Measurements from ENCODE around the gene UGT8.
A peak's percentile ranks its signal among the peaks of the same experiment; 100 is the strongest.
"Not testable (repeated sequence)": the region's sequence is repeated elsewhere in the genome, so short reads cannot be mapped to it uniquely, and the experiment has no call there.

The UGT8 gene

DNA sequence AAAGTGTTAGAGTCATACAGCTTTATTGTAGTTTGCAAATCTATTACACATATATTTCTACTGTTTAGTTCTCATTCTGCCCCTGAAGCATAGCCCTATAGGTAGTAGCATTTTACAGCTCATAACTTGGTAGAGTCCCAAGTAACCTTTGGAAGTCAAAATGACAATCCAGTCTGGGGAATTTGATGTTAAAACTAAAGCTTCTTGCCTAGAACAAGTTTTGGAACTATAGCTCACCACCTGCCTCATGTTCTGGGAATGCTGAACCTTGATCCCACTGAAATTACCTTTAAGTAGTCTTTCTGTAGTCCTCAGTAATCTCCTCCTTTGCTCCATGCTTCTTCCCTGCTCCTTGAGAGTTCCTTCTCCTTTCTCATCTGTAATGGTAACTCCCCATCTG lies 8.4 kb downstream of the UGT8 start:
- DNase-seq: no peak

DNA sequence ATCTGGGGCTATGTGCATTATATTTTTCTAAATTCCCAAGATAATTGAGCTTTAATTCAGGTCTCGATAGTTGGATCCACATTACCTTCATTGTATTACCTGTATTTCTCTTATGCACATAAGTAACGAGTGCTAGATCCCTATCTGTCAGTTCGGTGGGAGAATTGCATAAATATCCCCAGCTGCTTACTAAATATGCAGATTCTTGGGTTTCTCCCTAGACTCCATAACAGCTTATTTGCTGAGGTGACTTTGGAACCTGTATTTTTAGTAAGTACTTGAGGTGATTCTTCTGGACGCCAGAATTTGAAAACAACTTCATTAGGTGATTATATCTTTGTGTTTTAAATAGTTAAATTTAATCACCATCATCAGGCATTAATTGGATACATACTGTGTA lies 15.0 kb downstream of the UGT8 start:
- DNase-seq: no peak

DNA sequence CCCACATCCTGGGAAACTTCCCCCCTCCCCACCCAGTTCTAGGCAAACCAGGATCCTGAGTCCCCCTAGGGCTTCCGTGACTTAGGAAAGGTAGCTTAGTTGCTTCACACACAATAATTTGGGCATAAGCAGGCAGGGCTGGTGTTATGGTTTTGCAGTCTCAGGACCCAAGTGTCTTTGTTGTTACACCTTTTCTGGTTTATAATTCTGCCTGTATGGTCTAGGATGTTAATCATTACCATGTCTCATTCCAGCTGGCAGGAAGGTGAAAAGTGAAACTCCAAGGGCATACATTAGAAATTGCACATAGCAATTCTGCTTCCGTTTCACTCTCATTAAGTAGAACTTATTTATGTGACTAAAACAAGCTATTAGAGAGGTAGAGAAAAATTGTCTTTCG lies 16.8 kb downstream of the UGT8 start:
- no peak for DNase-seq

DNA sequence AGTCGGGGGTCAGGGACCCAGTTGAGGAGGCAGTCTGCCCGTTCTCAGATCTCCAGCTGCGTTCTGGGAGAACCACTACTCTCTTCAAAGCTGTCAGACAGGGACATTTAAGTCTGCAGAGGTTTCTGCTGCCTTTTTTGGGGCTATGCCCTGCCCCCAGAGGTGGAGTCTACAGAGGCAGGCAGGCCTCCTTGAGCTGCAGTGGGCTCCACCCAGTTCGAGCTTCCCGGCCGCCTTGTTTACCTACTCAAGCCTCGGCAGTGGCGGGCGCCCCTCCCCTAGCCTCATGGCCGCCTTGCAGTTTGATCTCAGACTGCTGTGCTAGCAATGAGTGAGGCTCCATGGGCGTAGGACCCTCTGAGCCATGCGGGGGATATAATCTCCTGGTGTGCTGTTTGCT lies 17.4 kb downstream of the UGT8 start:
- DNase-seq: not testable (repeated sequence)

DNA sequence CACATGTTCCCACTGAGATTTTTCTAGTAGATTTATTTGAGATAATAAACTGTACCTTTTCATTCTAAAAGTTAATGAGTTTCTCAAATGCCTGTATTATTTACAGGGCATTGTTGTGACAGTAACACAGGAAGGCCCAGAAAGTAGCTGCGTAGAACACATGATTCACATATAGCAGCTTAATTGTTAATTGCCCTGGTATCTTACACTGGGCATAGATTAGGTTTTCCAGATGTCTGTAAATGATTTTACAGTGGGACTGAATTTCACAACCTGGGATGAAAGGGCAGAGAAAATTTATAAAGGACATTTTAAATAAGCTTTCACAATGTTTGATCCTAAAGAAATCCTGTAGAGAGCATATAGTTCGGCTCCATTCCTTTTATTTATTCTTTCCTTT lies 27.6 kb downstream of the UGT8 start:
- DNase-seq: no peak

DNA sequence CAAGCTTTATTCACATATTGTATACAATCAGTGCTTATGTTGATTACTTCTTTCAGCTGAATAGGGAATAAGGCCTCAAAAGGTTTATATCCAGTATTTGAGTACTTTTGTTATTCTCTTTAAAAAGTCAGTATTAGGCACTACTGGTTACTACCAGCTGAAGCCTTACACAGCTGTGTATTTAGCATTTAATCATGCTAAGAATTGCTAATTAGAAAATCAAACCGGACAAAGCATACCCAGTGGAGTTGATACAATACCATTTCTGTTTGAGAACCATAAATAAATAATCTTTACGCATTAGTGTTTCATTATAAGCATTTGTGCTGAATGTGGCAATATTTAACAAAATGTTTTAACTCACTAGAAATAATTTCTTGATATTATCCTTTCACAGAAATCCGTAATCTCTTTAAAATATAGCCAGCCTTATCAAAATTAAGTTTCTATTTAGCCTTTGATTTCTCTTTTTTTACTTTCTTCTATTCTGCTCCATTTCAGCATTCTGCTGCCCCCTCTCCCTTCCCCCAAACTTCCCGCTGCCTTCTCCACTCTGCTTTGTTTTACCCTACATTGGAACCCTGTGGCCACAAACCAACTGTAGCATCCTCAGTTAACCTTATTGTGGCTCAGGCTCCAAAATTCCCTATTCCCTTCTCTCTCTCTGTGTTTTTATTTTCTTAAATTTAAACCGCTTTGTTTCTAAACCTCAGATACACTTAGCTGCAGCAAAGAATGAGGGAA lies 37.8 kb downstream of the UGT8 start:
- no peak for DNase-seq

DNA sequence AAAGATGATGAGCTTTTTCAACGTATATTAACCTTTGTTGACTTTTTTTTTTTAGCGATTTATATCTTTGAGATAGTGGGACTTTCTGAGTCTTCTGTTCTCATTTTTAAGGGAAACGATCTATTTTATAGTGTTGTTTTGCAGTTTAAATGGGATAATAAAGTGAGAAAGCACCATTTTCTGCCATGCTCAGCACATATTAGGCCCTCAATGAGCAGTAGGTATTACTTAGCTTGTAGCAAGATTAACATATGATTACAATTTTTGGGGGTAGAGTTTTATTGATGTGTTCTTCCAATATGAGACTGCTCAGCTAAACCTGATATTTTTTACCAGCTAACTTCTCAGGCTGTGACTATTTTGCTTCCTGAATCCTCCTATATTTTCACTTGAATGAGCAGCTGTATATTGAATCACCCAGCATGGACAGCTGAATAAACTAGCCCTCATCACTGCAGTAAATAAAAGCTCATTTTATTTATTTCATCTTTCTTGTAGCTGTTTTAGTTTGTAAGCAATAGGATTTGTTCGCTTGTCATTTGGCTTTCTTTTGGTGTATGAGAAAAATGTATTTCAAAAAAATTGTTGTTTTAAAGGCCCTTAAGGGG lies 43.7 kb downstream of the UGT8 start:
- no peak for DNase-seq

DNA sequence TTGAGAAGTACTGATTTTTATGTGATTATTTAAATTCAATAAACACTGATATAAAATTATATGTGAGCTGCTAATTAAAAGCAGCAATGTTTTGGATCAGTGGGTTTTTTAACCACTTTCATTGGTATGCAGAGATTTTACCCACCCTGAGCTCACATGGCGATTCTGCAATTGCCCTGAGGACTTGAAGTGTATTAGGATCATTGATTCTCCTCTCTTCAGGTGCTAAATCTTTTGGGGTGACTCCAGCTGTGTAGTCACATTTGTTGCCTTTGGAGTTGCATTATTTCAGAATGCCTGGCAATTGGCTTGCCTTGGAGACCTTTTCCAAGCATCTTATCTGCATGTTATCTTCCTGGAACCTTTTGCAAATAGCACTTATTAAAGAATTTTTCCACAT lies 51.3 kb downstream of the UGT8 start:
- DNase-seq: no peak

DNA sequence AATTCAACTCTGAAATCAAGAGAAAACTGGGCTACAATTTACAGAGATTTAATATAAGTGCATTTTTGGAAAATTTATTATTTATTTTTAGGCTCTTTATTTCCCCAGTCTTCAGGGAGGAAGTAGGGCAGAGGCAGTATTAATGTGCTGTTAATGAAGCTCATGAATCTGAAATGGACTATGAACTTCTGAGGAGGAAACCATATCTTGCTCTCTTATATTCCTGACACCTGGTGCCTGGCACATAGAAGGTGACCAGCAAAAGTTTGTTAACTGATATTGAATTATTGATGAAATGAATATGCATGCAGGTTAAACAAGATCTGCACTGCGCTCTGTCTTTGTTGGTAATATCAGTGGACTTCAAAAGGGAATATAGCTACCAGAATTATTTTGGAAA lies 55.1 kb downstream of the UGT8 start:
- DNase-seq: no peak

DNA sequence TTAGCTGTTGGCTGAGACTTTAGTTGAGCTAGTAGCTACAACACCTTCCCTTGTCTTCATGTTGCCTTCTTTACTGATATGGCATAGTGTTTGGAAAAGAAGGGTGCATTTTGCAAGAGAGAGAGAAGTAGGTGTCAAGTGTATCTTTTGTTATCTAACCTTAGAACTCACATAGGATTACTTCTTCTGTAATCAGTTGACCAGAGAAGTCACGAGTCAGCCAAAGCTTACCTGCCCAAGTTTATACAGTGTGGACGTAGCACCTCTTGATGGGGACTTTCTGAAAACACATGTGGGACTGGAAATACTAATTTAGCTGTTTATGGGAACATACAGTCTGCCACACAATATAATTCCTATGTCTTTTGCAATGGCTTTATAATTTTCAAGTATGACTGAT lies 56.0 kb downstream of the UGT8 start:
- no peak for DNase-seq

DNA sequence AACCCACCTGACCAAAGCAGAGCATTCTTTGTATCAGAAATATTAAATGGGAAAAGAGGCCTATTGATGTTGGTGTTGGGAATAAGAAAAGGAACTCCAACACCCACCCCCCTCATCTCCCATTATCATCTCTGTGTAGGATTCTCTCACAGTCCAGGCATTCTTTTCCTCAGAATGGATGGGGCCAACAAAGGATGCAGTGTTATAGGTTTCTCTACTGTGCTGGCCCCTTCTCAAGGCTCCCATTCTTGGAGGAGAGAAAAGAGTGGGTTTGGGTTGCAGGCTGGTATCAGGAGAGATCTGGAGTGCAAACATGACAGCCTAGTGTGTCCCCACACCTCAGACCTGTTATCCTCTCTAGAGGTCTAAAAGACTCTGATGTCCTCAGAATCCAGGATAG lies 59.6 kb downstream of the UGT8 start:
- no peak for DNase-seq

DNA sequence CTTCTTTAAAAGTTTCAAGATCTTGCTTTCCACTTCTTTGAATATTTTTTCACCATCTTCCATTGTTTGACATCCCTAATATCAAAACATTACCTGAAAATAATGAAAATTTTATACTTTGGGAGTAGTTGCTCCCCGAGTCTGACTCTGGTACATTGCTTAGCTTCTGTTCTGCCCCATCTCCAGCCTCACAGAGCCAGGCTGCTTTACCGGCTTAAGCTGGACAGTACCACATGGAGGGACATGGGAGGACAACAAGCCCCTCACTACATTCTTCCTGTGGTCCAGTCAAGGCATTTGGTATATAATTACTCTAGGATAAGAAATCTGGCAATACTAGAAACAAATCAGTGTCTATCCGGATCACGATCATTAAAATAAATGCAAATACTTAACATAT lies 60.2 kb downstream of the UGT8 start:
- DNase-seq: no peak

DNA sequence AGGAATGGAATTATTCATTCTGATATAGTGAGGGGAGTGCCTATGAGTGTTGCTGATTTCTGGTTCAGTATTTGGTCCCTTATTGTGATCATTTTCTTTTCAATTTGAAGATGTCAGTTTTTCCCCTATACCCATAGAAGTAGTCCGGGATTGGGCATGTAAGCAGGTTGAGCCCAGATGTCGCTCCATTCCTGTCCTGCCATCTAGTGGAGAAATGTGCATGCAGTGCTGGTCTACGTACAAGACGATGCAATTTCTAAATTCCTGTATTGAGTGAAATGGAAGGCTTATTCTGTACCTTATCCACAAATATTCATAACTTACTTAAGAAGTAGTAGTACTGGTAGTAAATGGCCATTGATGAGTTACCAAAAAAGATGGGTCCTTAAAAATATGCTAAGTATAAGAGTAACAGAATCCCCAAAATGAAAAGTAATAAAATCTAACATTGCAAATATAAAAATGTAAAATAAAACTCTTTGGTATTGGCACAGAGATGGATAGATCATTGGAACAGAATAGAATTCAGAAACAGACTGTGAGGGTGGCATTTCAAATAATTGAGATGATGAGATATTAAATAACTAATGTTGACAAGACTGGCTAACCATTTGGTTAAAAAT lies 60.9 kb downstream of the UGT8 start:
- peak; percentile 52 for DNase-seq

DNA sequence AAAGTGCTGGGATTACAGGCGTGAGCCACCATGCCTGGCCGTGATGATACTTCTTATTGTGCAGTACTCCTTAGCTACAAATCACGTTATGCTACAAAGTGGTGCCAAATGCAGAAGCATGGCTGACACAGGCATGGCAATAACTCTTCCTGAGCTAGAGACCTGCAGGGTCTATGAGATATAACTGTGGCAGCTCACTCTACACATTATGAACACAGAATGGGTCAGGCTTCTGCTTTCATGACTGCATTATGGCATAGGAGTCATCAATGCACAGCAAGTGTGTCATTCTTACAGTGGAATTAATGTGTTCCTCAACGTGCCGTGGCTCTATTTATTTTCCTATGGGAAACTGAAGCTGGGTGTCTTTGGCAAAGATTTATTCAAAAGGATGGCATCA lies 64.5 kb downstream of the UGT8 start:
- no peak for DNase-seq

DNA sequence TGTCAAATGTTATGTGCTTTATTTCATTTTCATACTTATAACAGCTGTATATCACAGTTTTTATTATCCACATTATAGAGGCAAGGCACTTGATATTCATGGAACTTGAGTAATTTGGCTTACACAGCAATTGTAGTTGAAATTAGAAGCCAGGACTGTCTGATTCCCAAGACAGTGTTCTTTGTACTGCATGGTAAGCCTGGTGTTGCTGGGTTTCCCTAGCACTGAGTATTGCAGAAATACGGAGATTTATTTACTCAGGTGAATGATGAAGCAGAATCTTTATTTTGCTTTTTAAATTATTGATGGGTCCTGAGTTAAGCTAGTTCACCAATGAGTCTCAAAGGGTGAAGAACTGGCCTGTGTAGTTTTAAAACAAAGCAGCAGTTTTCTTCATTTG lies 70.0 kb downstream of the UGT8 start:
- DNase-seq: no peak

DNA sequence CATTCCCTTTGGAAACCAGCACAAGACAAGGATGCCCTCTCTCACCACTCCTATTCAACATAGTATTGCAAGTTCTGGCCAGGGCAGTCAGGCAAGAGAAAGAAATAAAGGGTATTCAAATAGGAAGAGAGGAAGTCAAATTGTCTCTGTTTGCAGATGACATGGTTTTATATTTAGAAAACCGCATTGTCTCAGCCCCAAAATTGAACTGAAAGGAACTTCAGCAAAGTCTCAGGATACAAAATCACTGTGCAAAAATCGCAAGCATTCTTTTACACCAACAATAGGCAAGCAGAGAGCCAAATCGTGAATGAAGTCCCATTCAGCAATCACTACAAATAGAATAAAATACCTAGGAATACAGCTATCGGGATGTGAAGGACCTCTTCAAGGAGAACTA lies 72.1 kb downstream of the UGT8 start:
- not testable (repeated sequence) for DNase-seq

DNA sequence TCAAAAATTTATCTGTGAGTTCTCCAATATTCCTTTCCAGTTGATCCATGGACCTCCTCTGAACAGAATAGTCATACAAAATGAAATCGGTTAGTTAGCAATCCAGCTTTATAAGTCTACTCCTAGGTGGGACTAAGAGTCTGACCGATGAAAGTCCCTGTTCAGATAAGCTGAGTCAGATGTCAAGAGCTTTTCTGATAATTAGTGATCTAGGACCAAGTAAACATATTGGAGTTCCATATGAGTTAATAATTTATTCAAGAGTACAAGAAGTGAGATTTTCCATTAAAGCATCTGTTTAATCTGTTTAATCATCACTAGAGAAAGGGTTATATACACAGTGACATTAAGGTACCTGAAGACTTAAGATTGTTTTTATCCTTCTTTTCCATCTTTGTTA lies 74.7 kb downstream of the UGT8 start:
- no peak for DNase-seq

DNA sequence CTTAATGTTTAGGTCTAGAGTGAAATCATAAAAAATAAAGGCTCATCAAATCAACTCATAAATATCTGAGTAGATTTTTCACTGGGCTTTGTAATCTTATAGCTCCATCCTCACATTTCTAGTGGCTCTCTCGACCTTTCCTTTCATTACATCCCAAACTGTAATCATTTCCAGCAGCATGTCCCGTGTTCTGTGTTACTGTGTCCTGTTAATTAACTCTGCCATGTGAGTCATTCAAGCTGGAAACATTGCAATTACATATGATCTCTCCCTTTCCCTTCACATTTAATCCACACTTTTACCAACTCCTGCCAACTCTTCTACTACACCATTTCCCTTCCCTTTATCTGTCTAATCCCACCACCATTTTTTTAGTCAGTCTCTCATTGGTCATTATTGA lies 75.5 kb downstream of the UGT8 start:
- no peak for DNase-seq

DNA sequence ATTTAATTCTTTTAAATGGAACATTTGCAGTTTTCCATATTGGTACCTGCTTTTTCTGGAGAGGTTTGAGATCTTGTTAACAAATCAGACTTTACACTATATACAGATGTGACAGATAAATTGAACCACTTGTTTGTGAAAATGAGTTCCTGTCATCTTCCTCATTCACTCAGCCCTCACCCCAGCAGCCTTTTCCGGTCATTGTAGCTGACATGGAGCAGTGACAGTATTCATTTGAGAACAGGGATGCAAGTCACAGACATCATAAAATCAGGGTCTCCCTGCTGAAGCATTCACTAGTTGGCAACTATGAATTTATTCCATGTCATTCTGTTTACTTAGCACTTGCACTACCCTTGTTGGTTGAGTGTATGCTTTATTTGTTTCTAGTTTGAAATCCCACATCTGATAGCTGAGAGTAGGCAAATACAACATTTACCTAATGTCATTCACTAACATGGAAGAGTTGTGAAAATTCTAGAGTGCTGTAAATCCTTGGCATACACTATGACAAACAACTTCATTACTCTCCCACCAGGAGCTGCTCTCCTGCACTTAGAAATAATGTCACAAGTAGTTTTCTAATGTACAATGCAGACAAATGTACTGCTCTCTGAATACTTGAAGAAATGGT lies 78.9 kb downstream of the UGT8 start:
- no peak for DNase-seq

DNA sequence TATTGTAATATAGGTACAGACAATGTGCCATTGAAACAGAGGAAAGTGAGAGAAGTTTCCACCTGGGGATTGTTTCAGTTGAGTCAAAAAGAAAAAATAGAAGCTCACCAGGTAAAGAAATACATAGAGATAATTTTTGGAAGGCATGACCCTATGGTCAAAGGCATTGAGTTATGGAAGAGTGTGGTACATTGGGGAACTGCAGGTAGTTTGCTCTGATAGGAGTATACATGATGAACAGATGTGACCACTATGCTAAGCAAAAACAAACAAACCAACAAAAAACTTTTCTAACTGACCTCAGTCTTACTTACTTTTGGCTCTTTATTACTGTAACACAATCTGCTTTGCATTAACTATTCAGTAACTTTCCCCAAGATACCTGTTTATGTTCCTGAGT lies 85.9 kb downstream of the UGT8 start:
- no peak for DNase-seq

DNA sequence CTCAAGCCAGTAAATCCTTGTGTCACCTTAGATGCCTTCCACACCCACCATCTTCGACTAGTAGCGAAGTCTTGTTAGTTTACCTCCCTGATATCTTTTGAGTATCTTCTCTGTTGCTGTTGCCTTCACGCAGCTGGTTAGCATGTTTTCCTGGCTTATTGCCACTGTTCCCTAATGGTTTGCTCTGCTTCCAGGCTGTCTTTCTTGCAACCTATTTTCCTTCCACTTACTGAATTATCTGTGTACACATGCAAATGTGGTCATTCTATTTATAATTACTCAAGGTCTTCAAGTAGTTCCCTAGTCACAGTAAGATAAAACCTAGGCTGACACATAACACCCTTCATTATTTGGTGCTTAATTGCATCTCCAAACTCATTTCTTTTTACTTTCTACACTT lies 89.5 kb downstream of the UGT8 start:
- DNase-seq: no peak

DNA sequence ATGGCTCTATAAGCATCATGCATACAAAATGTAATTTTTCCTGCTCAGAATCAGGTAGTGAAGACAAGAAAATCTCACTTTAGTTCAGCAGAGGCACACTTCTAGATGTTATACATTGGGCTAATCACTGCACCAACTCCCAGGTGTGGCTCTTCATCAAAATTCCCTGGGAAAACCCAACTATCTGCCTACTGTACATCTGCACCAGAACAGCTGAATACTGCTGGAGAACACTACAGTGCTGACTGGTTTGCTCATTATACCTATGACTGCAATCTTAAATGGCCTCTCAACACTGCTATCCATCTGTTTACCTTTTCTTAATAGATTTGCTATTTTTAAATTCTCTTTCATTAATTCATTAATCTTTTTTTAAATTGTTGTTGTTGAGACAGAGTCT lies 92.0 kb downstream of the UGT8 start:
- no peak for DNase-seq

DNA sequence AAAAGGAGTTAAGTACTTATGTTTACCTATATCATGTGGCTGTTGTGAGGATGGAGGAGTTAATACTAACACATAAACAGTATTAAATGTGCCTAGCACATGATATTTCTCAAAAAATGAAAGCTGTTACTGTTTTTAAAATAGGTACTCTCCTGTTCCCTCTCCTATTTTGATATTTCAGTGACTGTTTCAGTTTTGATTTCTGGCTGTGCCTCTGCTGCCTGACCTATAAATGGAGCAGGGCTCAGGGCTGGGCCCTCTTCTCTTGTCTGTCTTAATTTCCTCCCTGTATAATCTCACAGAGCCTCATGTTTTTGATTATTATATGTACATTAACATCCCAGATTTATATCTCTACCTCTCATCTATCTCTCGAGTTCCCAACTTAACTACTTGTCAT lies 93.3 kb downstream of the UGT8 start:
- no peak for DNase-seq

DNA sequence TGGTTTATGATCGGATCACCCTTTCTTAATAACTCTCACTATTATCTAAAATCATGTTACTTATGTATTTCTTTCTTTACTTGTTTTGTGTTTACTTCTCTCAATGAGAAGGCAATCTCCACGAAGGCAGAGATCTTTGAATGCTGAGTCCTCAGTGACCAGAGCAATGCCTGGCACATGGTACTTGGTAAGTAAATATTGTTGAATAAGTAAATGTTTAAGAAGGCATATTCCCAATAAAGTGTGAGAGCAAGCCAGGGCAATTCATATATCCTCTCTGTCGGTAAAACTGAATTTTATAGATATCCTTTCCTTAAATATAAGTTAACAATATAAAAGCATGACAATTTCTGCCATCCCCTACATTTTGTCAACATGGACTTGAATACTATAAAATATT lies 94.4 kb downstream of the UGT8 start:
- no peak for DNase-seq

Measured in right forelimb (tissue), 1 donor.